Natural killer cell (primary cell): ENCODE data around the gene CYYR1. TPM values are rescaled to one million over a fixed set of nuclear protein-coding genes. Genes with fewer than 3 reads are reported as not detected.

Experiments
- ATAC-seq, 3 donors: fragments of 150-1000 bp in 2 of 3; fragments of 200-7000 bp in 1 of 3; cut with Tn5 transposase; 1 replicate in 1 of 3; 2 replicates in 2 of 3; pipeline ENCODE4 v1.10.0; 2021; ENCODE audit warnings: mild to moderate bottlenecking in 2 of 3, moderate library complexity in 2 of 3
- DNase-seq, 2 donors: peaks; one replicate each; pipeline versions ENCODE4 v3.0.0 to v3.0.0-alpha.2; 2013 to 2021; ENCODE audit warnings: mixed read lengths in 1 of 2
- H3K27ac ChIP-seq: one replicate; pipeline ENCODE4 v1.5.1; 2013; ENCODE audit warnings: mild to moderate bottlenecking, low read length
- H3K27me3 ChIP-seq: one replicate; pipeline ENCODE4 v1.6.1; 2013; ENCODE audit warnings: low read length; ENCODE audit not compliant: control insufficient read depth, insufficient read depth
- H3K36me3 ChIP-seq: one replicate; pipeline ENCODE4 v1.6.1; 2013; ENCODE audit warnings: low read length; ENCODE audit not compliant: control insufficient read depth, insufficient read depth
- H3K4me1 ChIP-seq: one replicate; pipeline ENCODE4 v1.6.1; 2013; ENCODE audit warnings: low read length; ENCODE audit not compliant: control insufficient read depth, insufficient read depth
- H3K4me3 ChIP-seq: one replicate; pipeline ENCODE4 v1.5.1; 2013; ENCODE audit warnings: low read length
- H3K9me3 ChIP-seq: one replicate; pipeline ENCODE4 v1.6.1; 2013; ENCODE audit warnings: low read length; ENCODE audit not compliant: control insufficient read depth, insufficient read depth
- H3K27ac Mint-ChIP-seq, 2 donors: one replicate each; pipeline ENCODE4 v1.8.0; 2022; ENCODE audit warnings: mild to moderate bottlenecking in 2 of 2, mixed read lengths in 2 of 2, moderate library complexity in 1 of 2
- H3K27me3 Mint-ChIP-seq, 2 donors: one replicate each; pipeline ENCODE4 v1.8.0; 2022; ENCODE audit warnings: low read depth in 2 of 2, mixed read lengths in 2 of 2
- H3K36me3 Mint-ChIP-seq: one replicate; pipeline ENCODE4 v1.8.0; 2022; ENCODE audit warnings: mixed read lengths
- H3K4me1 Mint-ChIP-seq, 2 donors: one replicate each; pipeline ENCODE4 v1.8.0; 2022; ENCODE audit warnings: mixed read lengths in 2 of 2
- H3K4me3 Mint-ChIP-seq: one replicate; pipeline ENCODE4 v1.8.0; 2022; ENCODE audit warnings: mild to moderate bottlenecking, moderate library complexity, mixed read lengths
- H3K9me3 Mint-ChIP-seq, 2 donors: one replicate each; pipeline ENCODE4 v1.8.0; 2022; ENCODE audit warnings: mixed read lengths in 2 of 2
- WGBS: methylation state at CpG from one replicate; pipeline ENCODE4 v1.1.7; 2013; ENCODE audit warnings: missing lambda C conversion rate; ENCODE audit not compliant: insufficient coverage; 5-methylcytosine and 5-hydroxymethylcytosine counted together
- intact Hi-C: fragments of 100-400 bp; cut with micrococcal nuclease; formaldehyde crosslinking; loops from one replicate; pipeline ENCODE4 v1.14.2; 2022
- total RNA-seq, 4 donors: library from RNA; stranded (reverse); fragments of 120-200 nt in 1 of 4; gene quantifications; one replicate each; pipeline versions ENCODE4 v1.2.3 to v1.2.4, GENCODE V29; 2013 to 2022
- TF ChIP-seq, protein P1 (sequence below): fragments of 200-600 bp; IDR thresholded peaks from one replicate; pipeline ENCODE4 v1.8.0; 2022; ENCODE audit warnings: antibody characterized with exemption

Gene CYYR1
- total RNA-seq, 3 donors from 2014 or later (not counting 1 experiment from before 2014, with no cell fraction given): not detected

DNA sequence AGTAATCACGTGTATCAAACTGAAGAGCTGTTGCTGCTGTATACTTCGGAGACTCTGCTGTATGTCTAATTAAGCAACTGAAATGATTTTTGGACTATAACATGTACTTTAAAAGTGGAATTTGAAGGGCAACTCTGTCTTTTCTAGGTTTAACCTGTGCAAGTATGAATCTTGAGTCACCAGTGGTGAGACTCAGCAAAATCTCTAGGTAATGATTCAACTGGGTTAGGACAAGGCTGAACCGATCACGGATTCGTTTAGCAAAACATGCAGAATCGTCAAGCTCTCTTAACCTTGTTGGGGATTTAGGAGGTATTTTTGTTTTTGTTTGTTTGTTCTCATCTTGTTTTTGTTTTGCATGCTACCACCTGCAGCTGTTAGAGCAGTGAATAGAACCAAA is 149.6 kb downstream of the CYYR1 start:
- Histone ChIP-seq H3K36me3 (no peaks in the 10 kb centered on the region), H3K27ac (no peak overlapping the region), H3K4me1 (no peaks in the 10 kb centered on the region), H3K9me3 (no peaks in the 10 kb centered on the region), H3K27me3 (no peaks in the 10 kb centered on the region), H3K4me3 (no peak overlapping the region)
- TF ChIP-seq, protein P1, sequence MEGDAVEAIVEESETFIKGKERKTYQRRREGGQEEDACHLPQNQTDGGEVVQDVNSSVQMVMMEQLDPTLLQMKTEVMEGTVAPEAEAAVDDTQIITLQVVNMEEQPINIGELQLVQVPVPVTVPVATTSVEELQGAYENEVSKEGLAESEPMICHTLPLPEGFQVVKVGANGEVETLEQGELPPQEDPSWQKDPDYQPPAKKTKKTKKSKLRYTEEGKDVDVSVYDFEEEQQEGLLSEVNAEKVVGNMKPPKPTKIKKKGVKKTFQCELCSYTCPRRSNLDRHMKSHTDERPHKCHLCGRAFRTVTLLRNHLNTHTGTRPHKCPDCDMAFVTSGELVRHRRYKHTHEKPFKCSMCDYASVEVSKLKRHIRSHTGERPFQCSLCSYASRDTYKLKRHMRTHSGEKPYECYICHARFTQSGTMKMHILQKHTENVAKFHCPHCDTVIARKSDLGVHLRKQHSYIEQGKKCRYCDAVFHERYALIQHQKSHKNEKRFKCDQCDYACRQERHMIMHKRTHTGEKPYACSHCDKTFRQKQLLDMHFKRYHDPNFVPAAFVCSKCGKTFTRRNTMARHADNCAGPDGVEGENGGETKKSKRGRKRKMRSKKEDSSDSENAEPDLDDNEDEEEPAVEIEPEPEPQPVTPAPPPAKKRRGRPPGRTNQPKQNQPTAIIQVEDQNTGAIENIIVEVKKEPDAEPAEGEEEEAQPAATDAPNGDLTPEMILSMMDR: no peak
- intact Hi-C loops: no loop called here
- no peaks in the 10 kb centered on the region for H3K4me1 Mint-ChIP-seq
- no peaks in the 10 kb centered on the region for H3K36me3 Mint-ChIP-seq
- H3K27ac Mint-ChIP-seq: no peak overlapping the region
- ATAC-seq: no peak
- H3K27me3 Mint-ChIP-seq: no peaks in the 10 kb centered on the region
- H3K4me3 Mint-ChIP-seq: no peak overlapping the region
- 97% methylated on average over 5 of the region's 6 CpGs for WGBS
- DNase-seq: no peak
- H3K9me3 Mint-ChIP-seq: peaks cover 0 to 2% of the 10 kb centered on the region in 2 donors

DNA sequence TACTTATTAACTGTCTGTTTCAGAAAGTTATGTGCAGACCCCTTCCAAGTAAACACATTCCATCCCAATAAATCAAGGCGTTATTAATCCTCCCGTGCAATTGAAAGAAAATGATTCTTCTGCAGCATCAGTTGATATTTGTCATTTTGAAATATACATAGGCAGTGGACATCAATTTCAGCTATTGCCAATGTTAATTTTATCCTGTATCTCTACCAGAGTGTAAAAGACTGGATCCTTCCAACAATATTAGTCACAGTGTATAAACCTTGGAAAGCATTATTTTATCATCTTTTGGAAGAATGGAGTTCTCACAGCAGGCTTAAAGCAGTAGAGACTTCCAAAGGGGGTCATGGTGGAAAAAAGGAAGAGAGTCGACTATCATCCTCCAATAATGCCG is 150.4 kb downstream of the CYYR1 start:
- DNase-seq (no peak), ATAC-seq (no peak)
- Histone ChIP-seq H3K9me3 (no peaks in the 10 kb centered on the region), H3K27ac (no peak overlapping the region), H3K4me1 (no peaks in the 10 kb centered on the region), H3K4me3 (no peak overlapping the region), H3K27me3 (no peaks in the 10 kb centered on the region), H3K36me3 (no peaks in the 10 kb centered on the region)
- Mint-ChIP-seq H3K9me3 (no peaks in the 10 kb centered on the region), H3K27ac (no peak overlapping the region), H3K4me1 (no peaks in the 10 kb centered on the region), H3K36me3 (no peaks in the 10 kb centered on the region), H3K4me3 (no peak overlapping the region), H3K27me3 (no peaks in the 10 kb centered on the region)
- intact Hi-C loops: no loop called here
- TF ChIP-seq, protein P1: no peak
- 93% methylated on average over 4 of the region's 4 CpGs for WGBS

DNA sequence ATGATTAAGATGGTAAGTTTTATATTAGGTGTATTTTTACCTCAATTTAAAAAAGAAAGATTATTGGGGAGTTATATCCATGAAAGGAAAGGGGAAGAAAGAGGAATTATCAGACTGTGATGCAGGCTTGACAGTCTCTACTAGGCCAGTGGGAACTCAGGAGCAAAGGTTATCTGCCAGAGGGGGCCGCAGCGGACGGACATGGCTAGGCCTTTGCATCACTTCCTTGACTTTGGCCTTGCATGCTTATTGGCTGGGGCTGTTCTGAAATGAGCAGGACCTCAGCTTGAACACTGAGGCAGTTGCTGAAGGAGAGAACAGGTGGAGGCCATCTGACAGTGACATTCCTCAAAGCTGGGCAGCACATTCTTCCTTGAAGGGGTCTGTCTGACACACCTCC is 150.9 kb downstream of the CYYR1 start:
- no peak for DNase-seq
- intact Hi-C loops: no loop called here
- H3K4me3 Mint-ChIP-seq: no peak overlapping the region
- 96% methylated on average over 3 of the region's 3 CpGs for WGBS
- no peaks in the 10 kb centered on the region for H3K27me3 ChIP-seq
- TF ChIP-seq, protein P1: no peak
- ATAC-seq: no peak
- no peak overlapping the region for H3K27ac Mint-ChIP-seq
- H3K27ac ChIP-seq: no peak overlapping the region
- H3K4me1 ChIP-seq: no peaks in the 10 kb centered on the region
- no peak overlapping the region for H3K4me3 ChIP-seq
- no peaks in the 10 kb centered on the region for H3K36me3 Mint-ChIP-seq
- H3K27me3 Mint-ChIP-seq: no peaks in the 10 kb centered on the region
- no peaks in the 10 kb centered on the region for H3K36me3 ChIP-seq
- no peaks in the 10 kb centered on the region for H3K9me3 Mint-ChIP-seq
- H3K4me1 Mint-ChIP-seq: no peaks in the 10 kb centered on the region
- H3K9me3 ChIP-seq: no peaks in the 10 kb centered on the region

DNA sequence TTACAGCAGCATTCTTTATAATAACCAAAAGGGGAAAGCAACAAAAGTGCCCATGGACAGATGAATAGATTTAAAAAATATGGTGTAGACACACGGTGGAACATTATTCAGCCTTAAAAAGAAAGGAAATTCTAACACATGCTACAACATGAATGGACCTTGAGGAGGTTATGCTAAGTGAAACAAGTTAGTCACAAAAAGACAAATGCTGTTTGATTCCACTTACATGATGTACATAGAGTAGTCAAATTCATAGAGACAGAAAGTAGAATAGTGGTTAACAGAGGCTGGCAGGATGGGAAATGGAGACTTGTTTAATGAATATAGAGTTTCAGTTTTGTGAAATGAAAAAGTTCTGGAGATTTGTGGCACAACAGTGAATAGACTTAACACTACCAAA is 151.4 kb downstream of the CYYR1 start:
- Mint-ChIP-seq H3K4me1 (no peaks in the 10 kb centered on the region), H3K36me3 (no peaks in the 10 kb centered on the region), H3K27me3 (no peaks in the 10 kb centered on the region), H3K27ac (no peak overlapping the region), H3K9me3 (no peaks in the 10 kb centered on the region), H3K4me3 (no peak overlapping the region)
- ATAC-seq: no peak
- intact Hi-C loops: no loop called here
- no peak overlapping the region for H3K27ac ChIP-seq
- no peak for DNase-seq
- H3K27me3 ChIP-seq: no peaks in the 10 kb centered on the region
- no peaks in the 10 kb centered on the region for H3K4me1 ChIP-seq
- no CpG with 5 or more reads among the region's 1 CpG for WGBS
- TF ChIP-seq, protein P1: no peak
- no peak overlapping the region for H3K4me3 ChIP-seq
- no peaks in the 10 kb centered on the region for H3K36me3 ChIP-seq
- no peaks in the 10 kb centered on the region for H3K9me3 ChIP-seq
